DOHH2 (cell line): ENCODE results near the gene AGK.

Source experiments
- EZH2phosphoT487 ChIP-seq: fragments of 200-600 bp; sonication (generic); IDR thresholded peaks from 2 replicates; pipeline ENCODE4 v1.6.1; 2017; ENCODE audit warnings: borderline replicate concordance, mild to moderate bottlenecking, antibody characterized with exemption, low read length, moderate library complexity, mixed read lengths
- TF ChIP-seq, protein P1 (sequence below): fragments of 200-600 bp; sonication (generic); IDR thresholded peaks from one replicate; pipeline ENCODE4 v1.5.1; 2014; ENCODE audit warnings: antibody characterized with exemption, mild to moderate bottlenecking, low read depth, low read length; ENCODE audit not compliant: poor library complexity, severe bottlenecking

GRCh38 chr7:141562543-141562942 lies 11.3 kb downstream of the AGK start:
- TF ChIP-seq, protein P1, sequence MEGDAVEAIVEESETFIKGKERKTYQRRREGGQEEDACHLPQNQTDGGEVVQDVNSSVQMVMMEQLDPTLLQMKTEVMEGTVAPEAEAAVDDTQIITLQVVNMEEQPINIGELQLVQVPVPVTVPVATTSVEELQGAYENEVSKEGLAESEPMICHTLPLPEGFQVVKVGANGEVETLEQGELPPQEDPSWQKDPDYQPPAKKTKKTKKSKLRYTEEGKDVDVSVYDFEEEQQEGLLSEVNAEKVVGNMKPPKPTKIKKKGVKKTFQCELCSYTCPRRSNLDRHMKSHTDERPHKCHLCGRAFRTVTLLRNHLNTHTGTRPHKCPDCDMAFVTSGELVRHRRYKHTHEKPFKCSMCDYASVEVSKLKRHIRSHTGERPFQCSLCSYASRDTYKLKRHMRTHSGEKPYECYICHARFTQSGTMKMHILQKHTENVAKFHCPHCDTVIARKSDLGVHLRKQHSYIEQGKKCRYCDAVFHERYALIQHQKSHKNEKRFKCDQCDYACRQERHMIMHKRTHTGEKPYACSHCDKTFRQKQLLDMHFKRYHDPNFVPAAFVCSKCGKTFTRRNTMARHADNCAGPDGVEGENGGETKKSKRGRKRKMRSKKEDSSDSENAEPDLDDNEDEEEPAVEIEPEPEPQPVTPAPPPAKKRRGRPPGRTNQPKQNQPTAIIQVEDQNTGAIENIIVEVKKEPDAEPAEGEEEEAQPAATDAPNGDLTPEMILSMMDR, result no peak
- TF ChIP-seq EZH2phosphoT487, result no peak
